ENCODE data around the gene SLCO4C1. TPM values are rescaled to one million over a fixed set of nuclear protein-coding genes. Genes with fewer than 3 reads are reported as not detected.

SLCO4C1 gene
- total and polyA plus RNA-seq, 2 of the 13 experiments (the other 11 are each of a cell fraction or from before 2014, with no cell fraction given), result 1.3 to 7.8 TPM

DNA sequence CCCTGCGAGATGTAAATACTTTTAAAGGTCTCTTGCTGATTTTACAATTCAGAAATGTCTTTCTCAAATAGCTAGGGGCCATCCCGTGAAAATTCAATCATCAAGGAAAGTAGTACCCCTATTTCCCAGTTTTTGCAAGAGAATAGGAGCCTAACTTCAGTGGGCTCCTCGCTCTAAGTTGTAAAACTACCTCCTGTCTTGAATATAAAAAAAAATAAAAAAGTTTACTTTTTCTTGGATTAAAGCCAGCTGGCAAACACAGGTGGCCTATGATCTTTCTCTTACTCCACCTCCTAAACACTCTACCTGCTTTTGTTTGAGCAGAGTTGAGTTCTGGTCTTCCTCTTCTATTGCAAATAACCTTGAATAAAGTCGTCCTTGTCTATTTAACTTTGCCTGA is 79.4 kb downstream of the SLCO4C1 start:
- peaks cover 22% of the 10 kb centered on the region for H3K9me3 ChIP-seq (ENCODE audit: low read length)
- no peaks in the 10 kb centered on the region for H3K79me2 ChIP-seq (ENCODE audit: insufficient read depth, low read length)
- peak overlapping the region; percentile 49 for H3K4me2 ChIP-seq (ENCODE audit: low read depth, low read length)
- 3% methylated on average over 4 of the region's 4 CpGs for WGBS (ENCODE audit: low lambda C conversion rate)
- in situ Hi-C loops (cut with HindIII; ENCODE audit: extremely low pct_ligation_motif_present, low pct_unique_long_range_greater_than_20kb), result loop anchor here (5.0 kb wide), 1 partner anchor 64 kb away; no protein-coding TSS in a partner anchor
- no peak overlapping the region for H2AFZ ChIP-seq (ENCODE audit: low read length)
- no TSS peak for BruUV-seq (replicated peaks)
- DNase-seq (ENCODE audit: low spot score) (peak; percentile 83), FAIRE-seq (peak; percentile 76), ATAC-seq (peak; percentile 94)
- H3K36me3 ChIP-seq (replicated peaks in 1 of 2; ENCODE audit: control insufficient read depth in 1 of 2, insufficient read depth in 2 of 2, low read length in 2 of 2), result no peaks in the 10 kb centered on the region
- no peaks in the 10 kb centered on the region for H4K20me1 ChIP-seq (ENCODE audit: insufficient read depth, low read length)
- peaks cover 35% of the 10 kb centered on the region for H3K4me1 ChIP-seq (ENCODE audit: insufficient read depth, low read length)
- peak overlapping the region; percentile 59 for H3K27ac ChIP-seq (ENCODE audit: extremely low read length, insufficient read depth, low read length)
- H3K9ac ChIP-seq (ENCODE audit: insufficient read depth, low read depth, low read length), result no peak overlapping the region
- ChIA-PET CTCF (ENCODE audit: low intra/inter-chr PET ratio, low total read pairs) (no interaction called here), POLR2A (no interaction called here)
- H3K4me3 ChIP-seq (replicated peaks in 1 of 3; ENCODE audit: insufficient read depth in 1 of 3, low read depth in 2 of 3, low read length in 3 of 3), result peak overlapping the region in 1 of 3 experiments; percentile 39; a peak in 2 of 6 replicates
- no peaks in the 10 kb centered on the region for H3K27me3 ChIP-seq (ENCODE audit: control insufficient read depth in 1 of 2, insufficient read depth in 2 of 2, low read length in 2 of 2)
- intact Hi-C loops (cut with micrococcal nuclease; ENCODE audit: unreplicated experiment), result no loop called here
- TF ChIP-seq FOXA3 (CRISPR knock-in tag; IDR thresholded peaks at IDR 0.05) (peak; percentile 86), ZZZ3 (CRISPR knock-in tag; IDR thresholded peaks at IDR 0.05; ENCODE audit: borderline replicate concordance) (no peak), NR2F1 (CRISPR knock-in tag; IDR thresholded peaks at IDR 0.05) (peak in 1 of 2 experiments; percentile 45; a peak in 1 of 4 replicates), ZNF235 (CRISPR knock-in tag; IDR thresholded peaks at IDR 0.05; ENCODE audit: borderline replicate concordance) (no peak), HMG20A (CRISPR knock-in tag; IDR thresholded peaks at IDR 0.05; ENCODE audit: borderline replicate concordance) (peak; percentile 91), ZNF331 (CRISPR knock-in tag; IDR thresholded peaks at IDR 0.05) (peak; percentile 45; the same call in 1 of the 2 replicates), BCL6 (CRISPR knock-in tag; IDR thresholded peaks at IDR 0.05) (peak; percentile 55; the same call in 1 of the 2 replicates), KDM5B (CRISPR knock-in tag; IDR thresholded peaks at IDR 0.05; ENCODE audit: borderline replicate concordance) (no peak), FOXP1 (IDR thresholded peaks at IDR 0.05) (no peak), FOXP1 (CRISPR knock-in tag; IDR thresholded peaks at IDR 0.05) (peak; percentile 56; the same call in 1 of the 2 replicates), HNF4G (IDR thresholded peaks at IDR 0.05; ENCODE audit: borderline replicate concordance, low read depth, low read length) (no peak), HNF4G (CRISPR knock-in tag; IDR thresholded peaks at IDR 0.05; ENCODE audit: borderline replicate concordance, low read depth) (no peak), HDAC1 (CRISPR knock-in tag; IDR thresholded peaks at IDR 0.05) (0 out of 2 replicates have a peak, but pooled peaks have one; percentile 33)
- TF ChIP-seq, protein P1, sequence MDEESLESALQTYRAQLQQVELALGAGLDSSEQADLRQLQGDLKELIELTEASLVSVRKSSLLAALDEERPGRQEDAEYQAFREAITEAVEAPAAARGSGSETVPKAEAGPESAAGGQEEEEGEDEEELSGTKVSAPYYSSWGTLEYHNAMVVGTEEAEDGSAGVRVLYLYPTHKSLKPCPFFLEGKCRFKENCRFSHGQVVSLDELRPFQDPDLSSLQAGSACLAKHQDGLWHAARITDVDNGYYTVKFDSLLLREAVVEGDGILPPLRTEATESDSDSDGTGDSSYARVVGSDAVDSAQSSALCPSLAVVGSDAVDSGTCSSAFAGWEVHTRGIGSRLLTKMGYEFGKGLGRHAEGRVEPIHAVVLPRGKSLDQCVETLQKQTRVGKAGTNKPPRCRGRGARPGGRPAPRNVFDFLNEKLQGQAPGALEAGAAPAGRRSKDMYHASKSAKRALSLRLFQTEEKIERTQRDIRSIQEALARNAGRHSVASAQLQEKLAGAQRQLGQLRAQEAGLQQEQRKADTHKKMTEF (CRISPR knock-in tag; IDR thresholded peaks at IDR 0.05), result peak; percentile 71; the same call in 1 of the 2 replicates
- TF ChIP-seq, protein P2, sequence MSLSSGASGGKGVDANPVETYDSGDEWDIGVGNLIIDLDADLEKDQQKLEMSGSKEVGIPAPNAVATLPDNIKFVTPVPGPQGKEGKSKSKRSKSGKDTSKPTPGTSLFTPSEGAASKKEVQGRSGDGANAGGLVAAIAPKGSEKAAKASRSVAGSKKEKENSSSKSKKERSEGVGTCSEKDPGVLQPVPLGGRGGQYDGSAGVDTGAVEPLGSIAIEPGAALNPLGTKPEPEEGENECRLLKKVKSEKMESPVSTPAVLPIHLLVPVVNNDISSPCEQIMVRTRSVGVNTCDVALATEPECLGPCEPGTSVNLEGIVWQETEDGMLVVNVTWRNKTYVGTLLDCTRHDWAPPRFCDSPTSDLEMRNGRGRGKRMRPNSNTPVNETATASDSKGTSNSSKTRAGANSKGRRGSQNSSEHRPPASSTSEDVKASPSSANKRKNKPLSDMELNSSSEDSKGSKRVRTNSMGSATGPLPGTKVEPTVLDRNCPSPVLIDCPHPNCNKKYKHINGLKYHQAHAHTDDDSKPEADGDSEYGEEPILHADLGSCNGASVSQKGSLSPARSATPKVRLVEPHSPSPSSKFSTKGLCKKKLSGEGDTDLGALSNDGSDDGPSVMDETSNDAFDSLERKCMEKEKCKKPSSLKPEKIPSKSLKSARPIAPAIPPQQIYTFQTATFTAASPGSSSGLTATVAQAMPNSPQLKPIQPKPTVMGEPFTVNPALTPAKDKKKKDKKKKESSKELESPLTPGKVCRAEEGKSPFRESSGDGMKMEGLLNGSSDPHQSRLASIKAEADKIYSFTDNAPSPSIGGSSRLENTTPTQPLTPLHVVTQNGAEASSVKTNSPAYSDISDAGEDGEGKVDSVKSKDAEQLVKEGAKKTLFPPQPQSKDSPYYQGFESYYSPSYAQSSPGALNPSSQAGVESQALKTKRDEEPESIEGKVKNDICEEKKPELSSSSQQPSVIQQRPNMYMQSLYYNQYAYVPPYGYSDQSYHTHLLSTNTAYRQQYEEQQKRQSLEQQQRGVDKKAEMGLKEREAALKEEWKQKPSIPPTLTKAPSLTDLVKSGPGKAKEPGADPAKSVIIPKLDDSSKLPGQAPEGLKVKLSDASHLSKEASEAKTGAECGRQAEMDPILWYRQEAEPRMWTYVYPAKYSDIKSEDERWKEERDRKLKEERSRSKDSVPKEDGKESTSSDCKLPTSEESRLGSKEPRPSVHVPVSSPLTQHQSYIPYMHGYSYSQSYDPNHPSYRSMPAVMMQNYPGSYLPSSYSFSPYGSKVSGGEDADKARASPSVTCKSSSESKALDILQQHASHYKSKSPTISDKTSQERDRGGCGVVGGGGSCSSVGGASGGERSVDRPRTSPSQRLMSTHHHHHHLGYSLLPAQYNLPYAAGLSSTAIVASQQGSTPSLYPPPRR (CRISPR knock-in tag; IDR thresholded peaks at IDR 0.05; ENCODE audit: borderline replicate concordance), result peak; percentile 55; the same call in 1 of the 2 replicates
- TF ChIP-seq, protein P3, sequence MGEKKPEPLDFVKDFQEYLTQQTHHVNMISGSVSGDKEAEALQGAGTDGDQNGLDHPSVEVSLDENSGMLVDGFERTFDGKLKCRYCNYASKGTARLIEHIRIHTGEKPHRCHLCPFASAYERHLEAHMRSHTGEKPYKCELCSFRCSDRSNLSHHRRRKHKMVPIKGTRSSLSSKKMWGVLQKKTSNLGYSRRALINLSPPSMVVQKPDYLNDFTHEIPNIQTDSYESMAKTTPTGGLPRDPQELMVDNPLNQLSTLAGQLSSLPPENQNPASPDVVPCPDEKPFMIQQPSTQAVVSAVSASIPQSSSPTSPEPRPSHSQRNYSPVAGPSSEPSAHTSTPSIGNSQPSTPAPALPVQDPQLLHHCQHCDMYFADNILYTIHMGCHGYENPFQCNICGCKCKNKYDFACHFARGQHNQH (CRISPR knock-in tag; IDR thresholded peaks at IDR 0.05), result peak; percentile 34; the same call in 1 of the 2 replicates
- TF ChIP-seq, protein P4, sequence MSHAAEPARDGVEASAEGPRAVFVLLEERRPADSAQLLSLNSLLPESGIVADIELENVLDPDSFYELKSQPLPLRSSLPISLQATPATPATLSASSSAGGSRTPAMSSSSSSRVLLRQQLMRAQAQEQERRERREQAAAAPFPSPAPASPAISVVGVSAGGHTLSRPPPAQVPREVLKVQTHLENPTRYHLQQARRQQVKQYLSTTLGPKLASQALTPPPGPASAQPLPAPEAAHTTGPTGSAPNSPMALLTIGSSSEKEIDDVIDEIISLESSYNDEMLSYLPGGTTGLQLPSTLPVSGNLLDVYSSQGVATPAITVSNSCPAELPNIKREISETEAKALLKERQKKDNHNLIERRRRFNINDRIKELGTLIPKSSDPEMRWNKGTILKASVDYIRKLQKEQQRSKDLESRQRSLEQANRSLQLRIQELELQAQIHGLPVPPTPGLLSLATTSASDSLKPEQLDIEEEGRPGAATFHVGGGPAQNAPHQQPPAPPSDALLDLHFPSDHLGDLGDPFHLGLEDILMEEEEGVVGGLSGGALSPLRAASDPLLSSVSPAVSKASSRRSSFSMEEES (CRISPR knock-in tag; IDR thresholded peaks at IDR 0.05), result peak; percentile 28; the same call in 1 of the 2 replicates
